Parathyroid adenoma (tissue), 2 donors: ENCODE data around the gene PLA1A.
A peak's percentile ranks its signal among the peaks of the same experiment; 100 is the strongest.

ENCODE experiments used
- H2AFZ ChIP-seq: fragments of 300-600 bp; sonication (generic); one replicate; pipeline ENCODE4 v1.7.0; 2017; ENCODE audit warnings: antibody characterized with exemption, mild to moderate bottlenecking
- H3K27ac ChIP-seq: fragments of 300-600 bp; sonication (generic); one replicate; pipeline ENCODE4 v1.7.0; 2017
- H3K27me3 ChIP-seq: fragments of 300-600 bp; sonication (generic); one replicate; pipeline ENCODE4 v1.7.0; 2017; ENCODE audit warnings: low read length; ENCODE audit not compliant: control insufficient read depth, insufficient read depth
- H3K36me3 ChIP-seq: fragments of 300-600 bp; sonication (generic); one replicate; pipeline ENCODE4 v1.7.0; 2017; ENCODE audit warnings: low read length; ENCODE audit not compliant: control insufficient read depth, insufficient read depth
- H3K4me1 ChIP-seq: fragments of 300-600 bp; sonication (generic); one replicate; pipeline ENCODE4 v1.7.0; 2017; ENCODE audit warnings: control low read depth
- H3K4me2 ChIP-seq: fragments of 300-600 bp; sonication (generic); one replicate; pipeline ENCODE4 v1.7.0; 2017; ENCODE audit warnings: low read length
- H3K4me3 ChIP-seq: fragments of 300-600 bp; sonication (generic); one replicate; pipeline ENCODE4 v1.7.0; 2017; ENCODE audit warnings: low read depth, low read length
- H3K79me2 ChIP-seq: fragments of 300-600 bp; sonication (generic); one replicate; pipeline ENCODE4 v1.7.0; 2017; ENCODE audit warnings: control low read depth
- H3K9ac ChIP-seq: fragments of 300-600 bp; sonication (generic); one replicate; pipeline ENCODE4 v1.7.0; 2017; ENCODE audit warnings: mild to moderate bottlenecking
- H3K9me3 ChIP-seq: fragments of 300-600 bp; sonication (generic); one replicate; pipeline ENCODE4 v1.7.0; 2017; ENCODE audit warnings: low read length; ENCODE audit not compliant: control insufficient read depth
- TF ChIP-seq, protein P1 (sequence below): fragments of 300-600 bp; sonication (generic); IDR thresholded peaks from one replicate; pipeline ENCODE4 v1.7.0; 2017; ENCODE audit warnings: antibody characterized with exemption, mild to moderate bottlenecking
- donor health status: primary hyperparathyroidism.

Gene PLA1A

DNA sequence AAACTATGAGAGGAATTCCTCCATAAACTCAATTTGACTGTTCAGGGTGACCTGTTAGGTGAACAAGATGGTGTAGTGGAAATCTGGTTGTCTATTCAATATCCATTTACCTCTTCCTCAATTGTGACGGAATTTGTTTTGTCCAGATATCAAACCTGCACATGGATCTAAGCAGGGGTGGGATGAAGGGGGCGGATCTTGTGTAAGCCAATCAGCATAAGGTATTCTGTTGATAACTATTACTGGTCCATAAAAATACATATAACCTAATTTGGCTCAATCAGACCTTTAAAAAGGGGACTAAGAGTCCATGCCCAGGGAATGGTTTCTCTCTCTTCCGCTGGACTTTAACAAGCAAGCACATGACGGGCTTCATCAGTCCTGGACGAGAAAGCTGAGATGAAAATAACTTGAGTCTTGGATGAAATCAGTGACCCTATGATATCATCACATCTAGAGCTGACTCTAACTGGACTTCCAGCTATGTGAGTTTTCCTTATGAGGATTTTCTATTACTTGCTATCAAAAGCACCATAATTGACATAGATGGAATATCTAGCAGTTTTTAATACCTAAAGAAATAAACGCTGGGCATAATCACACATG is 68.4 kb downstream of the PLA1A start:
- Histone ChIP-seq H3K27me3 (no peaks in the 10 kb centered on the region), H3K79me2 (no peaks in the 10 kb centered on the region), H2AFZ (peak overlapping the region; percentile 26), H3K4me1 (peaks cover 37% of the 10 kb centered on the region), H3K4me3 (no peak overlapping the region), H3K9ac (no peak overlapping the region), H3K4me2 (no peak overlapping the region), H3K9me3 (no peaks in the 10 kb centered on the region), H3K36me3 (no peaks in the 10 kb centered on the region), H3K27ac (peak overlapping the region; percentile 57)
- TF ChIP-seq, protein P1, sequence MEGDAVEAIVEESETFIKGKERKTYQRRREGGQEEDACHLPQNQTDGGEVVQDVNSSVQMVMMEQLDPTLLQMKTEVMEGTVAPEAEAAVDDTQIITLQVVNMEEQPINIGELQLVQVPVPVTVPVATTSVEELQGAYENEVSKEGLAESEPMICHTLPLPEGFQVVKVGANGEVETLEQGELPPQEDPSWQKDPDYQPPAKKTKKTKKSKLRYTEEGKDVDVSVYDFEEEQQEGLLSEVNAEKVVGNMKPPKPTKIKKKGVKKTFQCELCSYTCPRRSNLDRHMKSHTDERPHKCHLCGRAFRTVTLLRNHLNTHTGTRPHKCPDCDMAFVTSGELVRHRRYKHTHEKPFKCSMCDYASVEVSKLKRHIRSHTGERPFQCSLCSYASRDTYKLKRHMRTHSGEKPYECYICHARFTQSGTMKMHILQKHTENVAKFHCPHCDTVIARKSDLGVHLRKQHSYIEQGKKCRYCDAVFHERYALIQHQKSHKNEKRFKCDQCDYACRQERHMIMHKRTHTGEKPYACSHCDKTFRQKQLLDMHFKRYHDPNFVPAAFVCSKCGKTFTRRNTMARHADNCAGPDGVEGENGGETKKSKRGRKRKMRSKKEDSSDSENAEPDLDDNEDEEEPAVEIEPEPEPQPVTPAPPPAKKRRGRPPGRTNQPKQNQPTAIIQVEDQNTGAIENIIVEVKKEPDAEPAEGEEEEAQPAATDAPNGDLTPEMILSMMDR: no peak

DNA sequence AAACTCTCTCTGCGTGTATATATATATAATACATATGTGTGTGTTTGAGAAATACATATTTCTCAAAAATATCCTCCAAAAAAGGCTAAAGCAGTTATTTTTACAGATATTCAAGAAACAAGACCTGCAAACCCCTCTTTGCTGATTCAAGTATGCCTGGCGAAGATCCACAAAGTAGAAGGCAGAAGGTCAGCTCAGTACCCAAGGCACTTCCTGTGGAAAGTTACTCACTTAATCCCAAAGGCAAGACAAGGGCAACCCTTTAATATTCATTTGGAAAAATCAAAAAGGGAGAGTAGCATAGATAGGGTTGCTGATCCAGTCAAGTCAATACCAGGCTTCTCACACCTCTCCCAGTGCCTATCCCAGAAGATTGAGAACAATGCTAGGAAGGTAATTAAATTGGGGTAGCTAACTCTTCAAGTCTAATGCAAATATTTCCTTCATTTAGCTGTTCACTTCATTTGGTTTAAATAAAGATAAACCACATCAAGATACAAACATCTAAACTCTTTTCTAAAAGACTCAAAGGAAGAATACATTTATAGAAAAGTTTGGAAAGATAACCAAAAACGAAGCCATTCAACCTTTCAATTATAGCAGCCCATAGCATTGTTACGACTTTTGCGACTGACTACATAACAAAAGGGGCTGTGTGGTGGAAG is 72.4 kb downstream of the PLA1A start:
- Histone ChIP-seq H3K27ac (peak overlapping the region; percentile 15), H3K36me3 (no peaks in the 10 kb centered on the region), H3K4me1 (peaks cover 20% of the 10 kb centered on the region), H3K9me3 (no peaks in the 10 kb centered on the region), H3K27me3 (no peaks in the 10 kb centered on the region), H3K4me2 (no peak overlapping the region), H3K9ac (no peak overlapping the region), H3K79me2 (no peaks in the 10 kb centered on the region), H2AFZ (no peak overlapping the region), H3K4me3 (no peak overlapping the region)
- TF ChIP-seq, protein P1: no peak

DNA sequence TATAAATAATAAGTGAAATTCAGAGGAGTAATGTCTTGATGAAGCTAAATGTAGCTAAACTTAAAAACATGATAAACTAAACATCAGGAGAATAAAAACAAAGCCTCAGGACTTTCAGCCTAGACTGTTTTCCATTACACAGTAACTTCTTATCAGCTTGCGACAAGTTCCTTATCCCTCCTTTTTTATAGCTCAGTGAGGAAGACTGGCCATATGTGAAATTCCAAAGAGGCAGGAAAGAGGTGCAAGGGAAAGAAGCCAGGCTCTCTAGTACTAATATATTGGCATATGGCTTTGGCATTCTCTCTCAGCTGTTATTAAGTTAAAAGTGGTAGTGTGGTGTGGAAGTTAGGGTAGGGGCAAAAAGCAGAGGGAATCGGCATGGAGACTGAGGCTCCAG is 75.1 kb downstream of the PLA1A start:
- no peak overlapping the region for H3K27ac ChIP-seq
- H2AFZ ChIP-seq: no peak overlapping the region
- H3K36me3 ChIP-seq: no peaks in the 10 kb centered on the region
- H3K4me3 ChIP-seq: no peak overlapping the region
- peaks cover 20% of the 10 kb centered on the region for H3K4me1 ChIP-seq
- no peak overlapping the region for H3K4me2 ChIP-seq
- TF ChIP-seq, protein P1: no peak
- no peaks in the 10 kb centered on the region for H3K27me3 ChIP-seq
- H3K79me2 ChIP-seq: peaks cover 5% of the 10 kb centered on the region
- no peaks in the 10 kb centered on the region for H3K9me3 ChIP-seq
- no peak overlapping the region for H3K9ac ChIP-seq

DNA sequence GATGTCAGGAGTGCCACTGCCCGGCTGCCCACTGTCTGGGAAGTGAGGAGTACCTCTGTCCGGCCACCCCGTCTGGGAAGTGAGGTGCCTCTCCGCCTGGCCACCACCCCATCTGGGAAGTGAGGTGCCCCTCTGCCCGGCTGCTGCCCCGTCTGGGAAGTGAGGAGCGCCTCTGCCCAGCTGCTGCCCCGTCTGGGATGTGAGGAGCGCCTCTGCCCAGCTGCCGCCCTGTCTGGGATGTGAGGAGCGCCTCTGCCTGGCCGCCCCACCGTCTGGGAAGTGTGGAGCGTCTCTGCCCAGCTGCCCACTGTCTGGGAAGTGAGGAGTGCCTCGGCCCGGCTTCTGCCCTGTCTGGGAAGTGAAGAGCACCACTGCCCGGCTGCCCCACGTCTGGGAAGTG is 76.2 kb downstream of the PLA1A start:
- TF ChIP-seq, protein P1: no peak
- H2AFZ ChIP-seq: no peak overlapping the region
- H3K4me2 ChIP-seq: no peak overlapping the region
- no peak overlapping the region for H3K27ac ChIP-seq
- H3K36me3 ChIP-seq: no peaks in the 10 kb centered on the region
- no peaks in the 10 kb centered on the region for H3K27me3 ChIP-seq
- H3K4me3 ChIP-seq: no peak overlapping the region
- no peak overlapping the region for H3K9ac ChIP-seq
- H3K9me3 ChIP-seq: no peaks in the 10 kb centered on the region
- H3K79me2 ChIP-seq: peaks cover 5% of the 10 kb centered on the region
- H3K4me1 ChIP-seq: peaks cover 20% of the 10 kb centered on the region
